DMS79 (cell line): Measurements from ENCODE around the gene OR6C6.
"Not testable (repeated sequence)": the region's sequence is repeated elsewhere in the genome, so short reads cannot be mapped to it uniquely, and the experiment has no call there.

Source experiments
- DNase-seq: peaks from one replicate; lab custom pipeline; 2025; lab: John Stamatoyannopoulos, UW

Gene OR6C6

DNA sequence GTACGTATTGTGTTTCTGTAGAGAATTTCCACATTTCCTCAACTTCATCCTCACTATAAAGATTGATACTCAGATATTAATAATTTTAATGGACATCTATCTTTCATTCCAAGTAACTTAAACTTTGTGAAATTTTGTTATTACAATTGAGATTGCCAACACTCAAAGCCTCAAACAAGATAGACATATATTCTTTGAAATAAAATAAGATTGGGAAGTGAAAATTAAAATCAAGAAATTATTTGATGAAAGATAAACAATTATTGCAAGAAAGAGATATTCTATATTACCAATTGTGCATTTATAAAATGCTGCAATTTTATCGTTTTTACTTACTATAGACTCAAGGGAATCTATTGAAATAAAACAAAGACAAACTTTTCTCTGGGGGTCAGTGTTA, at the start of gene OR6C6:
TSS of gene OR6C6 (minus strand) at position 101 of the 400 bp plus-strand sequence. CDS start 1,337 bp downstream, outside the sequence.
- DNase-seq = no peak

DNA sequence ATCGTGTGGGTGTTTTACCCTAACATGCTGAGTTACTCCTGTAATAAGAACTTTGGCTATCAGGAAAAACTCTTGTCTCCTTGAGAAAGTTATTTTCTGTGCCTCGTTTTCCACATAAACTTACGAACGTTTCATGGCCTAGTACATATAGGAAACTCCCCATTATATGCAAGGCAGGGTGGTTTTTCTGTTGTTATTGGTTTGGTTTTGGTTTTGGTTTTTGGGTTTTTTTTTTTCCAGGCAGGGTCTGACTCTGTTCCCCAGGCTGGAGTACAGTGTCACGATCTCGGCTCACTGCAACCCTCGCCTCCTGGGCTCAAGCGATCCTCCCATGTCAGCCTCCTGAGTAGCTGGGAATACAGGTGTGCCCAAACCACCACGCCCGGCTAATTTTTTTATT, 39.6 kb upstream of the OR6C6 start:
- no peak for DNase-seq

- no peak for DNase-seq
Observed at GRCh38 chr12:55330446-55330845, 34.1 kb upstream of the OR6C6 start, which contains the start of gene OR6C3. OR6C3 (plus strand) TSS chr12:55330746; CDS start chr12:55331701, 955 bp downstream.

- not testable (repeated sequence) for DNase-seq
Observed at GRCh38 chr12:55325801-55326200, 29.4 kb upstream of the OR6C6 start.

DNA sequence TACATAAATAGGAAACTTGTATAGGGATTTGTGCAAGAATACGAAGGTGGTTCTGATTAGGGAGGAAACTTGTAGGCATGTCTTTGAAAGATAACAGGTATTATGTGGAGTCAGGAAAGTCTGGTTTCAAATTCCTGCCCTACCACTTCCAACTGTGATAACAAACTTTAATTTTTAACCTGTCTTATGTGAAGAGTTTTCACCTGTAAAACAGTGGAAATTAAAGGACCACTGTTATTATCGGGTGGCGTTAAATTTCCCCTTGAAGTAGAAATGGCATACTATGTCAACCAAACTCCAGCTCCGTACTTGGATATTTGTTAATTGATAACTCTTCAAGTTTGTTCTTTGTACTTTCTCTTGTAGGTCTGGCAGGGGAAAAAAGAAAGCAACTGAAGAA, 23.8 kb upstream of the OR6C6 start:
- DNase-seq = no peak

DNA sequence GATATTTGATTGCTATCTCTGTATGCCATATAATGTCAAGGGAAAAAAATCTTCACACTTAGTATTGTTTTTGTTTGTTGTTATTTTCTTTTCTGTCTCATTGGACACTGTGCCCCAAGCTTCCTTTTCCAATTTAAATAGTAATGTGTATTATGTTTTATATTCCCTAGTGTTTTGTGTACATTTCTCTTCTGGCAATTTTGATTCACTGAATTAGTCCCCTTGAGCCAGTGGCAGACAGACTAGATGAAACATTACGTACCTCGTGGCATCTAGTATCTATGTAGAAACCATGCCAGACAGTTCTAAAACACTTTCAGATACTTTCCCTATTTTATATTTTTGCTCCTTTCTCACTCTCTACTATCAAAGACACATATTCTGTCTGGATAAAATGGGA, 17.7 kb upstream of the OR6C6 start, which contains the start of gene OR6C1:
TSS of gene OR6C1 (plus strand) at position 301 of the 400 bp plus-strand sequence. CDS start 6,257 bp downstream, outside the sequence.
- no peak for DNase-seq

GRCh38 chr12:55289999-55290398, 6.4 kb downstream of the OR6C6 start:
- DNase-seq = no peak

DNA sequence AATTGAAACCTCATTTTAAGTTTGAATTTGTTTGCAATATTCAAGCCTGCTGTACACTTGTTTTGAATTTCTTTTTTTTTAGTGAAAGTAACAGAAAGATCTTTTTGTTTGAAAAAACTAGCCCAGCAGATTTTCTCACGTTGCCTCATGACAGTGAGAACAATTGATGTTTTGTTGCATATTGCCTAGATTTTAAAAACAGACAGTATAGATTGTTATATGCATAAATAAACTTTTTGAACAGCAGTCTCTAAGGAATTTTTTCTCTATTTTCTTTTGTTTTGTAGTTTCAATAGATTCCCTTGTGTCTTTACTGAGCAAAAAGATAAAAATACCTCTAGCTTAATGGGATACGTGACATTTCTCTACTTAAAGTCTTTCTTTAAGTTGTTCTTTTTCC, 15.4 kb downstream of the OR6C6 start:
- no peak for DNase-seq

GRCh38 chr12:55258303-55258702, 38.1 kb downstream of the OR6C6 start:
- no peak for DNase-seq

GRCh38 chr12:55256831-55257230, 39.5 kb downstream of the OR6C6 start:
- DNase-seq = no peak

DNA sequence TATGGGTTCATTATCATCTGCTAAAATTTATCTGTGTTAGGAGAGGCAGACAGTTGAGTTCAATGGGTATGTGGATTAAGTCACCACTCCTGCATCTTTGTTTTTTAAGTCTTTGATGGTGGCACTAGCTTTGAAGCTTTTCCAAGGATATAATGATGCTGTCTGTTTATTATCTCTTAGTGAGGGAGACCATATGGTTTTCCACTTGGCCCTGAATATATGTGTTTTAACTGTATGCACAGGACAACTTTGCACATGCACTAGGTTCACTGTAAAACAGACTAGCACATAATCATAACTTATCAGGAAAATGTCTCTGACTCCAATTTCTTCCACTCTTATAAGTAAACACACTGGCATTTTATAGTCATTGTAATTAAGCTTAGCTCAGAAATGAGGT, 43.1 kb downstream of the OR6C6 start:
- no peak for DNase-seq

- DNase-seq = no peak
Observed at GRCh38 chr12:55250944-55251343, 45.4 kb downstream of the OR6C6 start.

DNA sequence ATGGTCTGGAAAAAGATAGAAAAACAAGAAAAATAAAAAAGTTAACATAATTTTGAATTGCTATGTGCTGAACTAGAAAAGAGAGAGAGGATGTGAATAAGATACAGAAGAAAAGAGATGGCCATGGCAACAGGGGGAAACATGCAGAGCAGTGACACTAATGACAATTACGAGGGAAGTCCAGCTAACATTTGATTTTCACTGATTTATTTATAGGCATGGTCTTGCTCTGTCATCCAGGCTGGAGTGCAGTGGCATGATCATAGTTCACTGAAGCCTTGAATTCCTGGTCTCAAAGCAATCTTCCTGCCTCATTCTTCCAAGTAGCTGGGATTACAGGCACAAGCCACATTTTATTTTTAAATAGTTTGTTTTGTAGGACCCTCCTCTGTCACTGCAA, 50.2 kb downstream of the OR6C6 start:
- DNase-seq = no peak

GRCh38 chr12:55244309-55244708, 52.1 kb downstream of the OR6C6 start, which contains the start of gene OR6C74:
OR6C74 (plus strand) TSS chr12:55244609; CDS start chr12:55247288, 2,679 bp downstream.
- no peak for DNase-seq
